Measurements from ENCODE around the gene QRFP.

DNA sequence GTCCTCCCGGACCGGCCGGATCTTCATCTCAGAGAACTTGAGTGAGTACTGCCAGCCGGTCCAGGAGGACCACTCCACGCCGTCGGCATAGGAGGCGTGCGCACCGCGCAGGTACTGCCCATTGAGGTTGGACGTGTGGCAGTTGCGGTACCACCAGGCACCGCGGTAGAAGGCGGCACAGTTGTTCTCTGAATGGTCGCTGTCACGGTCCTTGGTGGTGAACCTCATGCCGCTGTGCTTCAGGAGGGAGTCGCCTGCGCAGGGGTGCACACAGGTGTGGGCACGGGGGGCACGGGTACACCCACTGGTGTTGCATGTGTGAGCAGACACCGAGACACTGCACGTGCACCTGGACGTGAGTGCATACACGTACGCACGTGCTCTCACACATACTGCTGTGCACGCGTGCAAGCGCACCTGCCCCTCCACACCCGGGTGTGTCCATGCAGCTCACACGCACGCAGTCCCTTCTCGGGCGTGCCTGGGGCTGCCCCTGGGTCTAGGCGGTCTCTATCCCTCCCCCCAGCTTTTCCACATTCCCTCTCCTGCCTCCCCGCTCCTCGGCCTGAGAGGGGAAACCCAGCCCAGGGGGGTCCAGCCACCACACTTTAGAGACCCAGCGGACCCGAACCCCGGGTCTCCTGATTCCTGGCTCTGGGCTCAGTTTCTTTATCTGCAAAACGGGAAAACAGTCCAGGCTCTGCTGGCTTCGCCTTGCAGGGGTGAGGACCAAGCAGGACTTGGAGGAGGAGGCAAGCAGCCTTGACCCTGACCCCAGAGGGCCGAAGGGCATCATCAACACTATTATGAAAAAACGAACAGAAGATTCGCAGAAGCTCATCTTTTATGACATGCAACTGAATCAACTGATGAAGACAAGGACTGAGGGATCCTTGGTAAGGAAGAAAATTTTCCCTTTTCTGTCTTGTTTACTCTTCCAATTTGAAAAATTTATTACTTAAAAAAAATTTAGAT lies 7.7 kb upstream of the QRFP start:
- TF ChIP-seq, protein P1, sequence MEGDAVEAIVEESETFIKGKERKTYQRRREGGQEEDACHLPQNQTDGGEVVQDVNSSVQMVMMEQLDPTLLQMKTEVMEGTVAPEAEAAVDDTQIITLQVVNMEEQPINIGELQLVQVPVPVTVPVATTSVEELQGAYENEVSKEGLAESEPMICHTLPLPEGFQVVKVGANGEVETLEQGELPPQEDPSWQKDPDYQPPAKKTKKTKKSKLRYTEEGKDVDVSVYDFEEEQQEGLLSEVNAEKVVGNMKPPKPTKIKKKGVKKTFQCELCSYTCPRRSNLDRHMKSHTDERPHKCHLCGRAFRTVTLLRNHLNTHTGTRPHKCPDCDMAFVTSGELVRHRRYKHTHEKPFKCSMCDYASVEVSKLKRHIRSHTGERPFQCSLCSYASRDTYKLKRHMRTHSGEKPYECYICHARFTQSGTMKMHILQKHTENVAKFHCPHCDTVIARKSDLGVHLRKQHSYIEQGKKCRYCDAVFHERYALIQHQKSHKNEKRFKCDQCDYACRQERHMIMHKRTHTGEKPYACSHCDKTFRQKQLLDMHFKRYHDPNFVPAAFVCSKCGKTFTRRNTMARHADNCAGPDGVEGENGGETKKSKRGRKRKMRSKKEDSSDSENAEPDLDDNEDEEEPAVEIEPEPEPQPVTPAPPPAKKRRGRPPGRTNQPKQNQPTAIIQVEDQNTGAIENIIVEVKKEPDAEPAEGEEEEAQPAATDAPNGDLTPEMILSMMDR (IDR thresholded peaks at IDR 0.05; ENCODE audit: borderline replicate concordance, extremely low read depth, low read length, poor library complexity, severe bottlenecking), result no peak
- TF ChIP-seq EZH2 (IDR thresholded peaks at IDR 0.05; ENCODE audit: borderline replicate concordance, low read depth, low read length, severe bottlenecking), result no peak

Data from DND-41 (cell line).